22Rv1 (cell line): Measurements from ENCODE around the gene KAT8.

Source experiments
- H3K27ac ChIP-seq: fragments of 450-650 bp; 2 replicates; pipeline ENCODE4 v1.5.1; 2017
- CTCF ChIP-seq: fragments of 450-650 bp; IDR thresholded peaks from 2 replicates; pipeline ENCODE4 v1.5.1; 2017; ENCODE audit warnings: mild to moderate bottlenecking
- ZFX ChIP-seq: fragments of 450-650 bp; IDR thresholded peaks from 2 replicates; pipeline ENCODE4 v1.6.1; 2017; ENCODE audit warnings: antibody characterized with exemption, borderline replicate concordance

KAT8 gene

DNA sequence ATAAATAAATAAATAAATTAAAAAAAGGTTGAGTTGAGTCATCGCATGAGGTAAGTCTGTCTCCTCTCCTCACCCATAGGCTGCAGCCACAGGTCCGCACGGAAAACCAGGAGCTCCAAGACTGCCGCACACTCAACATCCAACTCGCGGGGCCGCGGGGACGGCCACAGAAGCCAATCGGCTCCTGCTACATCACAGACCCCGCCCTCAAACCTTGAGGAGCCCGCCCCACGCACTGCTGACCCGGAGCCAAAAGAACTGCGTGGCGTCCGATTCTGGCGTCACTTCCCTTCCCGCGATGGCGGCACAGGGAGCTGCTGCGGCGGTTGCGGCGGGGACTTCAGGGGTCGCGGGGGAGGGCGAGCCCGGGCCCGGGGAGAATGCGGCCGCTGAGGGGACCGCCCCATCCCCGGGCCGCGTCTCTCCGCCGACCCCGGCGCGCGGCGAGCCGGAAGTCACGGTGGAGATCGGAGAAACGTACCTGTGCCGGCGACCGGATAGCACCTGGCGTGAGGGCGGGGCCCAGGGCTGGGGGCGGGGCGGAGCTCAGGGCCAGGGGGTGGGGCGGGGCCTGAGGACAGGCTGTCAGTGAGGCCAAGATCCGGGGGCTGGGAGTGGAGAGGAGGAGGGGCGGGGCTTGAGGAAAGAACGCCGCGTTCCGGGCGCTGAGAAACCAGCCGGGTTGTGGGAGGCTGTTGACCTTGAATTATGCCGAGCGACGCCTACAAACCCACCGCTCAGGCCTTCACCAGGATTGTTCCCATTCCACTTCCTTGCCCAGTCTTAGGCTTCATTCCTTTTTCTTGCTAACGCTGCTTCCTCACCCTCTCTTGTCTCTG is at the start of gene KAT8:
TSS of gene KAT8 (plus strand) at position 281 of the 839 bp plus-strand sequence. CDS start at position 299, 18 bp downstream.
- H3K27ac ChIP-seq, result peak within 1 kb of the TSS; percentile 88
- no peak for TF ChIP-seq ZFX
- TF ChIP-seq CTCF, result no peak

DNA sequence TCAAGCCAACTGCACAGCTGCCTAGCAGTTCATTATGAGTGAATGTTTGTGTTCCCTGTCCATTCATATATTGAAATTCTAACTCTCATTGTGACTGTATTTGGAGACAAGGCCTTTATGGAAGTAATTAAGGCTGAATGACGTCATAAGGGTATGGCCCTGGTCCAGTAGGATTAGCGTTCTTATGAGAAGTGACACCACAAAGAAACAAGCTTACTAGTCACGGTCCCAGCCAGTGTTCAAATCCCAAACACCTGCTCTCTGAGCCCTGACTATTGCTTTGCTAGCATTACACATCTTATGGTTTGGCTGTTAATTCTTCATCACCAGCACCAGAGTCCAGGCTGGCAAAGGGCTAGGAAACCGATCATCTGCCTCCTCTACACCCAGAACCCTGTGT is 45.6 kb upstream of the KAT8 start:
- TF ChIP-seq ZFX (no peak), CTCF (no peak)
- H3K27ac ChIP-seq, result peak overlapping the region; percentile 92

DNA sequence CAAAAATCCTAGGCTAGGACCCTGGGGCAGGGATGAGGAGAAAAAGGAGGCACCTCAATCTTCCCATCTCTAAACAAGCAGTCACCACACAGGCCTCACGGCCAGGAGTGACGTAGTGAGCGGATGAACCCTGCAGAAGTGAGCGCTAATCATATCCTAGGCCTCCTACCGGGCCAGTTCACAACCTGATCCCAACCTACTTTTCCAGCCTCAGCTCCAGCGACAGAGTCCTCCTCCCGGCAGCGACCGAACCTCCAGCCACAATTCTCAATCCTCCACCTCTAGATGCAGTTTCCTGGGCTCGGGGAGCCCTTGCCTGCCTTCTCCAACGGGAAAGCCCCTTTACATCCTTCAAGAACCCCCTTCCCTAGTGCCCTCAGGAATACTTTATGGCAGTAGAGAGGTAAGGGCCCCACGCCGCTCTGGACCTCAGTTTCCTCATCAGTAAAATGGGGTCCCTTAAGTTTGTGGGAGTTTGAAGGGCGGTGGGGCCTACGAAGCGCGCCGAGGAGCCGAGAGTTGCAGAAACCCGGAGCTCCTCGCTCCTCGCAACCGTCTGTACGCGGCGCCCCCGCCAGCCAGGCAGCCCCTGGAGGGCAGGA is 44.8 kb upstream of the KAT8 start:
- H3K27ac ChIP-seq, result peak overlapping the region; percentile 92
- TF ChIP-seq ZFX (no peak), CTCF (no peak)

DNA sequence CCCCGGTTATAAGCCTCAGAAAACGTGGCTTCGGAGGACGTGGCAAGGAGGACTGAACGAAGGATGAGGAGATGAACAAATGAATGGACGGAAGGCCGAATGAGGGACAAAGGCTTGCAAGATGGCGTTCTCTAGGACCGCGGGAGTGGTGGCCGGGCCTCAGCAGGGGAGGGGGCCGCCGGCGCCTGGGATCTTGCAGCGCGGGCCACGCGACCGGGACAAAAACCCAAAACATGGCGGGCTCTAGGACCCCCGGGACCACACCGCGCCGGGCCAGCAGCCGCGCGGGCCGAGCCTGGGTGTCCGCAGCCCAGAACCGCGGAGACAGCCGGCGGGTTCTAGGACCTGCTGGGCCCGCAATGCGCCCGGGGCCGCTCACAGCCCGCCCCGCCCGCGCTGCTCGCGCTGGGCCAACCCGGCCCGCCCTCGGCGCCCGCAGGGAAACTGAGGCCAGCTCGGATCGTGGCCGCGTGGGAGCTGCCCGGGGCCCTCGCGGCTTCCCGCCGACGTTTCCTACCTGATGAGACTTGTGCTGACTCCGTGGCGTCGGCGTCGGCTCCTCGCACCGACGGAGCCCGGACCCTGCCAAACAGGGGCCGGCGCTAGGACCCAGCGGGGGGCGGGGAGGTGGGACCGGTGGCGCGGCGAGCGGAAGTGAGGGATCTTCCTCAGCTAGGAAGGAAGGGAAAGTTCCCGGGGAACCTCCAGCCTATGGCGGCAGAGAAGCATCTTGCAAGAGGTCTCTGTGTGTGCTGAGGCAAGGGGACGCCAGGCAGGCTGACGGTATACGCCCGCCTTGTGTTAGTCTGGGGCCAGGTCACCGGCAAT is 44.1 kb upstream of the KAT8 start:
- TF ChIP-seq ZFX (no peak), CTCF (no peak)
- peak overlapping the region; percentile 92 for H3K27ac ChIP-seq

- H3K27ac ChIP-seq, result peak within 1 kb of the TSS; percentile 92
- TF ChIP-seq CTCF, result no peak
- TF ChIP-seq ZFX, result no peak
These were observed 43.3 kb upstream of the KAT8 start, which contains the start of the genes ZNF646 and ZNF668 for GRCh38 chr16:31073970-31074813. Gene ZNF646 (plus strand): TSS chr16:31074422. CDS start chr16:31076325, 1,903 bp downstream. Gene ZNF668 (minus strand): TSS chr16:31074240. CDS start chr16:31064459, 9,781 bp downstream.

DNA sequence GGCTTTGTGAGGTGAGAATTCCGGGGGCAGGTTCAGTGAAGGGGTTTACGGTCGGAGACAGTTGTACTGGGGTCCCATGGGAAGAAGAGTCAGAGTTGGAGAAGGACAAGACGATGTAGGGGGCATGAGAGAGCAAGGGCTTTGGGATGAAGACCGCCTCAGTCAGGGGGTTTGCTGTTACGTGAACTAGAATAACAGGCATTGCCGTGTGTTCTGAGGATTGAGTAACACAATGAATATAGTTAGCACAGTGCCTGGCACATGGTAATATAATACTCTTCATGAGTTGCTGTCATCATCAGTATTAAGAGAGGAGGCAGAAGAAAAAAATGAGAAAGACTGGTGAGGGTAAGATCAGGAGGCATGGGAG is 42.7 kb upstream of the KAT8 start:
- no peak for TF ChIP-seq CTCF
- TF ChIP-seq ZFX, result no peak
- H3K27ac ChIP-seq, result peak overlapping the region; percentile 92
